Body of pancreas (tissue), 4 donors: ENCODE data around the gene LAMB3. TPM values are rescaled to one million over a fixed set of nuclear protein-coding genes. Genes with fewer than 3 reads are reported as not detected.

Experiments
- ATAC-seq: fragments of 150-250 bp; one replicate; pipeline ENCODE4 v1.9.1; 2016
- DNase-seq, 4 donors: peaks; one replicate each; pipeline ENCODE4 v3.0.0-alpha.2; 2019
- H3K27ac ChIP-seq, 4 donors: fragments of 200-600 bp; sonication (generic); 1 replicate in 3 of 4; 2 replicates in 1 of 4; pipeline versions ENCODE4 v1.5.1 to v1.6.1; 2016 to 2019; ENCODE audit warnings: mild to moderate bottlenecking in 1 of 4, mixed read lengths in 1 of 4, moderate library complexity in 1 of 4
- H3K27me3 ChIP-seq, 2 donors: fragments of 200-600 bp; sonication (generic); one replicate each; pipeline ENCODE4 v1.6.0; 2016; ENCODE audit warnings: mild to moderate bottlenecking in 1 of 2
- H3K36me3 ChIP-seq, 2 donors: fragments of 200-600 bp; sonication (generic); replicated peaks in 1 of 2; 2 replicates each; pipeline ENCODE4 v1.5.1; 2016; ENCODE audit warnings: low read depth in 2 of 2; ENCODE audit not compliant: insufficient read depth in 1 of 2
- H3K4me1 ChIP-seq: fragments of 200-600 bp; sonication (generic); one replicate; pipeline ENCODE4 v1.6.0; 2016
- H3K4me3 ChIP-seq, 2 donors: fragments of 200-600 bp; sonication (generic); 1 replicate in 1 of 2; 2 replicates in 1 of 2; pipeline ENCODE4 v1.5.1; 2016 to 2019
- H3K9me3 ChIP-seq, 3 donors: fragments of 200-600 bp; sonication (generic); 1 replicate in 2 of 3; 2 replicates in 1 of 3; pipeline ENCODE4 v1.5.1; 2016
- CTCF ChIP-seq, 7 experiments: fragments of 450-650 bp in 4 of 7; fragments of 200-600 bp in 3 of 7; sonication (generic) in 3 of 7; IDR thresholded peaks; one replicate each; pipeline ENCODE4 v1.5.1; 2016 to 2019; ENCODE audit warnings: antibody characterized with exemption in 7 of 7
- POLR2A ChIP-seq, 3 donors: fragments of 450-650 bp; IDR thresholded peaks; one replicate each; pipeline ENCODE4 v1.6.1; 2016; ENCODE audit warnings: antibody characterized with exemption in 3 of 3, mild to moderate bottlenecking in 2 of 3
- WGBS, 2 donors: methylation state at CpG; one replicate each; pipeline ENCODE4 v1.1.5; 2017; 5-methylcytosine and 5-hydroxymethylcytosine counted together
- intact Hi-C: fragments of 100-400 bp; cut with DNase I; formaldehyde crosslinking; loops from one replicate; pipeline ENCODE4 v1.15.1; 2023
- total RNA-seq, 2 donors: library from RNA; depleted of rRNA; stranded (reverse); fragments of >200 nt; gene quantifications; one replicate each; pipeline ENCODE4 v1.1.0, GENCODE V29; 2016

The LAMB3 gene
- total RNA-seq, 2 donors from 2014 or later: 5.3 to 7.3 TPM

GRCh38 chr1:209685821-209686220 is 33.6 kb upstream of the LAMB3 start:
- Histone ChIP-seq H3K27ac (no peak overlapping the region), H3K9me3 (no peaks in the 10 kb centered on the region), H3K36me3 (no peaks in the 10 kb centered on the region), H3K4me1 (no peaks in the 10 kb centered on the region), H3K4me3 (no peak overlapping the region), H3K27me3 (no peaks in the 10 kb centered on the region)
- intact Hi-C loops: no loop called here
- 72 to 78% methylated on average over 4 of the region's 4 CpGs for WGBS, 2 donors
- TF ChIP-seq CTCF (IDR thresholded peaks at IDR 0.05): no peak
- TF ChIP-seq POLR2A (IDR thresholded peaks at IDR 0.05): no peak
- no peak for ATAC-seq
- DNase-seq: no peak

GRCh38 chr1:209678981-209679539 is 26.8 kb upstream of the LAMB3 start:
- H3K27me3 ChIP-seq: no peaks in the 10 kb centered on the region
- ATAC-seq: no peak
- TF ChIP-seq POLR2A (IDR thresholded peaks at IDR 0.05) (no peak), CTCF (IDR thresholded peaks at IDR 0.05) (no peak)
- intact Hi-C loops: no loop called here
- H3K9me3 ChIP-seq: no peaks in the 10 kb centered on the region
- H3K4me3 ChIP-seq: no peak overlapping the region
- no peak overlapping the region for H3K27ac ChIP-seq
- H3K36me3 ChIP-seq: no peaks in the 10 kb centered on the region
- H3K4me1 ChIP-seq: peaks cover 27% of the 10 kb centered on the region
- WGBS, 2 donors: 79 to 84% methylated on average over 4 of the region's 4 CpGs
- no peak for DNase-seq

- 1 to 6% methylated on average over 14 to 34 of the region's 34 CpGs for WGBS, 2 donors
- TF ChIP-seq POLR2A (IDR thresholded peaks at IDR 0.05): no peak
- TF ChIP-seq CTCF (IDR thresholded peaks at IDR 0.05): no peak
- H3K27me3 ChIP-seq: no peaks in the 10 kb centered on the region
- H3K4me3 ChIP-seq: peak overlapping the region; percentile 10 to 12
- peak in 3 of 4 donors; percentile 31 to 53 (median 47) for DNase-seq
- H3K4me1 ChIP-seq: peaks cover 45% of the 10 kb centered on the region
- intact Hi-C loops: no loop called here
- peak; percentile 37 for ATAC-seq
- no peaks in the 10 kb centered on the region for H3K36me3 ChIP-seq
- H3K27ac ChIP-seq: peak overlapping the region; percentile 64 to 70 (median 68)
- no peaks in the 10 kb centered on the region for H3K9me3 ChIP-seq
These were observed 23.4 kb upstream of the LAMB3 start for GRCh38 chr1:209675565-209676154.

GRCh38 chr1:209674957-209675564 is 22.8 kb upstream of the LAMB3 start, which contains the start of gene G0S2:
Gene G0S2 (plus strand): TSS chr1:209675412. CDS start chr1:209675685, 273 bp downstream.
- peaks cover 48% of the 10 kb centered on the region for H3K4me1 ChIP-seq
- no peaks in the 10 kb centered on the region for H3K27me3 ChIP-seq
- WGBS, 2 donors: 1 to 2% methylated on average over 31 to 46 of the region's 47 CpGs
- no peaks in the 10 kb centered on the region for H3K9me3 ChIP-seq
- DNase-seq (peak; percentile 78 to 89 (median 88)), ATAC-seq (peak; percentile 84)
- TF ChIP-seq POLR2A (IDR thresholded peaks at IDR 0.05) (peak; percentile 86 to 91 (median 89)), CTCF (IDR thresholded peaks at IDR 0.05) (no peak)
- H3K27ac ChIP-seq: peak within 1 kb of the TSS; percentile 64 to 70 (median 68)
- H3K4me3 ChIP-seq: peak within 1 kb of the TSS; percentile 10 to 12
- no peaks in the 10 kb centered on the region for H3K36me3 ChIP-seq
- intact Hi-C loops: no loop called here
